ENCODE data around the gene UFSP2. TPM values are rescaled to one million over a fixed set of nuclear protein-coding genes. Genes with fewer than 3 reads are reported as not detected.

UFSP2 gene
- total and polyA plus RNA-seq, 4 donors, result 35.9 to 83.3 (median 50.4) TPM

Small RNA genes lying within 50 kb of the gene (small RNA-seq; reads per million reads assigned to genes)
- not detected for gene RF00019 (ENCODE audit: low replicate concordance)

Other genes with a start within 250 kb of the UFSP2 start
- 10 to 100 TPM; 25.9 to 48.0 TPM for gene CFAP97, start 222.0 kb downstream of the UFSP2 start, total RNA-seq
- 10 to 100 TPM; 25.5 to 41.1 TPM for gene CFAP97, start 222.0 kb downstream of the UFSP2 start, polyA plus RNA-seq (ENCODE audit: insufficient read length in 2 of 2)
- gene SNX25, start 216.4 kb downstream of the UFSP2 start, total RNA-seq, result 10 to 100 TPM; 30.1 to 33.5 TPM
- gene SNX25, start 216.4 kb downstream of the UFSP2 start, polyA plus RNA-seq (ENCODE audit: insufficient read length in 2 of 2), result 10 to 100 TPM; 18.3 to 19.4 TPM
- gene LRP2BP, start 30.0 kb downstream of the UFSP2 start, total RNA-seq, result 1 to 10 TPM; 8.0 to 9.2 TPM
- 10 to 100 TPM; 14.1 to 14.9 TPM for gene LRP2BP, start 30.0 kb downstream of the UFSP2 start, polyA plus RNA-seq (ENCODE audit: insufficient read length in 2 of 2)
- gene ANKRD37, start 29.1 kb downstream of the UFSP2 start, total RNA-seq, result 10 to 100 TPM; 17.5 to 28.6 TPM
- gene ANKRD37, start 29.1 kb downstream of the UFSP2 start, polyA plus RNA-seq (ENCODE audit: insufficient read length in 2 of 2), result 10 to 100 TPM; 20.9 to 24.7 TPM
- 1 to 10 TPM; 2.0 to 4.8 TPM for gene CCDC110, start 45.8 kb upstream of the UFSP2 start, total RNA-seq
- 1 to 10 TPM; 2.0 to 3.1 TPM for gene CCDC110, start 45.8 kb upstream of the UFSP2 start, polyA plus RNA-seq (ENCODE audit: insufficient read length in 2 of 2)
- gene PDLIM3, start 109.5 kb upstream of the UFSP2 start, total RNA-seq, result 10 to 100 TPM; 45.3 to 56.9 TPM
- gene PDLIM3, start 109.5 kb upstream of the UFSP2 start, polyA plus RNA-seq (ENCODE audit: insufficient read length in 2 of 2), result 100 to 1,000 TPM; 124 to 140 TPM